Omental fat pad (tissue), 4 donors: ENCODE measurements around the gene KTI12. TPM values are rescaled to one million over a fixed set of nuclear protein-coding genes. Genes with fewer than 3 reads are reported as not detected.

Experiments
- ATAC-seq: fragments of 150-250 bp; one replicate; pipeline ENCODE4 v1.9.1; 2016; ENCODE audit warnings: mild to moderate bottlenecking, moderate library complexity; ENCODE audit not compliant: low FRiP score
- DNase-seq: peaks from one replicate; pipeline ENCODE4 v3.0.0-alpha.2; 2019; ENCODE audit warnings: low spot score
- small RNA-seq: library from RNA; depleted of rRNA; stranded (forward); fragments of <200 nt; gene quantifications from one replicate; pipeline ENCODE3, GENCODE V24; 2016
- total RNA-seq, 4 donors: library from RNA; depleted of rRNA; stranded (reverse); fragments of >200 nt; gene quantifications; one replicate each; pipeline ENCODE4 v1.1.0, GENCODE V29; 2016
- TF ChIP-seq, protein P1 (sequence below), 3 donors: fragments of 450-650 bp; IDR thresholded peaks; one replicate each; pipeline ENCODE4 v1.5.1; 2016 to 2017; ENCODE audit warnings: antibody characterized with exemption in 3 of 3, mild to moderate bottlenecking in 3 of 3, moderate library complexity in 2 of 3

Gene KTI12
- total RNA-seq, 4 donors from 2014 or later, result 7.6 to 23.4 (median 10.2) TPM

- no peak for ATAC-seq
- TF ChIP-seq, protein P1, sequence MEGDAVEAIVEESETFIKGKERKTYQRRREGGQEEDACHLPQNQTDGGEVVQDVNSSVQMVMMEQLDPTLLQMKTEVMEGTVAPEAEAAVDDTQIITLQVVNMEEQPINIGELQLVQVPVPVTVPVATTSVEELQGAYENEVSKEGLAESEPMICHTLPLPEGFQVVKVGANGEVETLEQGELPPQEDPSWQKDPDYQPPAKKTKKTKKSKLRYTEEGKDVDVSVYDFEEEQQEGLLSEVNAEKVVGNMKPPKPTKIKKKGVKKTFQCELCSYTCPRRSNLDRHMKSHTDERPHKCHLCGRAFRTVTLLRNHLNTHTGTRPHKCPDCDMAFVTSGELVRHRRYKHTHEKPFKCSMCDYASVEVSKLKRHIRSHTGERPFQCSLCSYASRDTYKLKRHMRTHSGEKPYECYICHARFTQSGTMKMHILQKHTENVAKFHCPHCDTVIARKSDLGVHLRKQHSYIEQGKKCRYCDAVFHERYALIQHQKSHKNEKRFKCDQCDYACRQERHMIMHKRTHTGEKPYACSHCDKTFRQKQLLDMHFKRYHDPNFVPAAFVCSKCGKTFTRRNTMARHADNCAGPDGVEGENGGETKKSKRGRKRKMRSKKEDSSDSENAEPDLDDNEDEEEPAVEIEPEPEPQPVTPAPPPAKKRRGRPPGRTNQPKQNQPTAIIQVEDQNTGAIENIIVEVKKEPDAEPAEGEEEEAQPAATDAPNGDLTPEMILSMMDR (IDR thresholded peaks at IDR 0.05), result no peak
- DNase-seq, result no peak
Measured at GRCh38 chr1:51986718-51987117, 46.9 kb downstream of the KTI12 start.

DNA sequence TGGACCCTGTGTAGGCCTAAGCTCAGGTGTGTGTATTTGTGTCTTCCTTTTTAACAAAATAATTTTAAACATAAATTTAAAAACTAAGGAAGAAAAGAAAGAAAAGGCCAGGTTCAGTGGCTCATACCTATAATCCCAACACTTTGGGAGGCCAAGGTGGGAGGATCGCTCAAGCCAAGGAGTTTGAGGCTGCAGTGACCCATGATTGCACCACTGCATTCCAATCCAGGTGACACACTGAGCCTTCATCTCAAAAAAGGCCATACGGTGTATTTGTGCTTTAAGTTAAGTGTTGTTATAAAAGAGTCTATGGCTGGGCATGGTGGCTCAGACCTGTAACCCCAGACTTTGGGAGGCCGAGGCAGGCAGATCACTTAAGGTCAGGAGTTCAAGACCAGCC lies 51.4 kb downstream of the KTI12 start:
- no peak for DNase-seq
- ATAC-seq, result no peak
- TF ChIP-seq, protein P1 (IDR thresholded peaks at IDR 0.05), result no peak

Small RNA genes lying within 50 kb of the gene (small RNA-seq; reads per million reads assigned to genes)
- gene RN7SL290P, result not detected

Other genes with a start within 250 kb of the KTI12 start
- 100 to 1,000 TPM in 1 of 4 donors, 10 to 100 TPM in 3; 77.0 to 103 (median 77.6) TPM for gene NRDC, start 155.1 kb downstream of the KTI12 start, total RNA-seq
- gene RAB3B, start 43.1 kb downstream of the KTI12 start, total RNA-seq, result under 1 TPM in 3 of 4 donors, not detected in 1; under 0.01 to 0.12 (median under 0.01) TPM
- gene TXNDC12, start 21.4 kb upstream of the KTI12 start, total RNA-seq, result 10 to 100 TPM; 35.9 to 54.7 (median 43.2) TPM
- 10 to 100 TPM; 43.6 to 55.9 (median 52.6) TPM for gene BTF3L4, start 22.5 kb upstream of the KTI12 start, total RNA-seq
- gene ZFYVE9, start 108.3 kb upstream of the KTI12 start, total RNA-seq, result 10 to 100 TPM; 23.1 to 35.0 (median 27.7) TPM